ENCODE data around the gene OR8H2. TPM values are rescaled to one million over a fixed set of nuclear protein-coding genes. Genes with fewer than 3 reads are reported as not detected.
"Not testable (repeated sequence)": the region's sequence is repeated elsewhere in the genome, so short reads cannot be mapped to it uniquely, and the experiment has no call there.

Gene OR8H2, protein sequence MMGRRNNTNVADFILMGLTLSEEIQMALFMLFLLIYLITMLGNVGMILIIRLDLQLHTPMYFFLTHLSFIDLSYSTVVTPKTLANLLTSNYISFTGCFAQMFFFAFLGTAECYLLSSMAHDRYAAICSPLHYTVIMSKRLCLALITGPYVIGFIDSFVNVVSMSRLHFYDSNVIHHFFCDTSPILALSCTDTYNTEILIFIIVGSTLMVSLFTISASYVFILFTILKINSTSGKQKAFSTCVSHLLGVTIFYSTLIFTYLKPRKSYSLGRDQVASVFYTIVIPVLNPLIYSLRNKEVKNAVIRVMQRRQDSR
- total RNA-seq, result not detected

DNA sequence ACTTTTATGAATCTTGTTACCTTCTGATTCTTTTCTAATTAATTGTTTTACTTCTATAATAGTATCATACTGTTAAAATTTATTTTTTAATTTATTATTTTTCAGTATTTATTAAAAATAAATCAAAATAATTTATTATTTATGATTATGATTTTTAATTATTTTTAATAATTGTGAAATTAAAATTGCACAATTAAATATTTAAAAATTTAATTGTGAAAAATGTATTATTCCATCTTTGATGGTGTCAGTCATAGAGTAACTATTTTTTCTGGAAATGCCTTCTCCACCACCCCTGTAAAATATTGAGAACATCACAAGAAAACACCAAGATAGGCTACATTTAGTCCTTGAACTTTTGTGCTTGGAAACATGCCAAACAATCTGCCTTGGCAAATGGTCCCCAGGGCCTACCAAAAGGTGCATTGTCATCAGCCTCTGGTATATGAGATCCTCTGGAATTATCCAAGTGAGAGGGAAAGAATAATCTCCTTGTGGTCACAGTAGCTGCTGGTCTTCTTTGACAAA is at the start of gene OR8H2:
TSS of gene OR8H2 (plus strand) at position 478 of the 528 bp plus-strand sequence. CDS start 1,356 bp downstream, outside the sequence.
- TF ChIP-seq CTCF (IDR thresholded peaks at IDR 0.05) (no peak), POLR2A (IDR thresholded peaks at IDR 0.05) (no peak), EP300 (IDR thresholded peaks at IDR 0.05) (no peak), POLR2AphosphoS5 (IDR thresholded peaks at IDR 0.05) (no peak)
- Histone ChIP-seq H3K27ac (no peak within 1 kb of the TSS), H3K27me3 (no peaks in the 10 kb centered on the region), H3K4me1 (no peaks in the 10 kb centered on the region), H3K36me3 (no peaks in the 10 kb centered on the region), H3K4me3 (no peak within 1 kb of the TSS), H3K9me3 (no peaks in the 10 kb centered on the region)
- ATAC-seq, result no peak

DNA sequence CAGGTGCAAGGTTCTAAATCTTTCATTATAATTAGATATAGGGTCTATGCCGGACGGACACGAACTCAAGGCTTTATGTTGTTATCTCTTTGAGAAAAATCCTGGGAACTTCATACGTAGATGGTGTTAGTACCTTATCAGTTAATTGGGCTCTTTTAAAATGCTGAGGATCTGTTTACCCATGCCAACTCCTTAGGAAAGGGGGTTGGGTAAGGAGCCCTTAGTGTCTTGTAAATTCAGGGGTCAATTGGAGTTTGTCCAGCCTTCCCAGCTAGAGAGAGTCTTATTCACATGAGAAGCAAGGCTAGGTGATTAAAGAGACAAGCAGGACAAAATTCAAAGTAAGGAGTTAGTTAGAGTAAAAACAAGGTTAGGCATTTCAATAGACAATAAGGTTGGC is 47.1 kb upstream of the OR8H2 start:
- H3K4me1 ChIP-seq, H3K9me3 ChIP-seq, H3K27me3 ChIP-seq, H3K36me3 ChIP-seq, H3K27ac ChIP-seq, ATAC-seq, H3K4me3 ChIP-seq: not testable (repeated sequence)
- WGBS, 2 donors (ENCODE audit: low coverage in 1 of 2), result 40 to 47% methylated on average over 4 of the region's 4 CpGs

GRCh38 chr11:56057661-56058237 is 45.7 kb upstream of the OR8H2 start:
- not testable (repeated sequence) for H3K27ac ChIP-seq, H3K4me1 ChIP-seq, H3K4me3 ChIP-seq, H3K27me3 ChIP-seq, ATAC-seq, H3K36me3 ChIP-seq, H3K9me3 ChIP-seq
- WGBS, 2 donors (ENCODE audit: low coverage in 1 of 2), result 21 to 38% methylated on average over 6 to 7 of the region's 7 CpGs

GRCh38 chr11:56058260-56058780 is 45.2 kb upstream of the OR8H2 start:
- H3K36me3 ChIP-seq, H3K4me1 ChIP-seq, H3K27ac ChIP-seq, H3K9me3 ChIP-seq, H3K27me3 ChIP-seq, ATAC-seq, H3K4me3 ChIP-seq: not testable (repeated sequence)
- WGBS, 2 donors (ENCODE audit: low coverage in 1 of 2), result 82% methylated on average over 2 of the region's 7 CpGs; no CpG with 5 or more reads in 1 of the 2 donors

- Histone ChIP-seq H3K36me3 (no peaks in the 10 kb centered on the region), H3K9me3 (no peaks in the 10 kb centered on the region), H3K4me1 (no peaks in the 10 kb centered on the region), H3K27me3 (no peaks in the 10 kb centered on the region), H3K4me3 (no peak overlapping the region), H3K27ac (no peak overlapping the region)
- TF ChIP-seq POLR2A (IDR thresholded peaks at IDR 0.05), result no peak
- 56 to 58% methylated on average over 2 of the region's 2 CpGs for WGBS, 2 donors (ENCODE audit: low coverage in 1 of 2)
- no peak for ATAC-seq
Measured at GRCh38 chr11:56066980-56067379, 36.5 kb upstream of the OR8H2 start.

- Histone ChIP-seq H3K36me3 (no peaks in the 10 kb centered on the region), H3K27me3 (no peaks in the 10 kb centered on the region), H3K9me3 (no peaks in the 10 kb centered on the region), H3K4me3 (no peak overlapping the region), H3K4me1 (no peaks in the 10 kb centered on the region), H3K27ac (no peak overlapping the region)
- no peak for TF ChIP-seq POLR2AphosphoS5 (IDR thresholded peaks at IDR 0.05)
- no peak for TF ChIP-seq EP300 (IDR thresholded peaks at IDR 0.05)
- TF ChIP-seq POLR2A (IDR thresholded peaks at IDR 0.05), result no peak
- TF ChIP-seq CTCF (IDR thresholded peaks at IDR 0.05), result no peak
- 52 to 81% methylated on average over 3 of the region's 3 CpGs for WGBS, 2 donors (ENCODE audit: low coverage in 1 of 2)
- ATAC-seq, result no peak
Measured at GRCh38 chr11:56089697-56090096, 13.8 kb upstream of the OR8H2 start.

DNA sequence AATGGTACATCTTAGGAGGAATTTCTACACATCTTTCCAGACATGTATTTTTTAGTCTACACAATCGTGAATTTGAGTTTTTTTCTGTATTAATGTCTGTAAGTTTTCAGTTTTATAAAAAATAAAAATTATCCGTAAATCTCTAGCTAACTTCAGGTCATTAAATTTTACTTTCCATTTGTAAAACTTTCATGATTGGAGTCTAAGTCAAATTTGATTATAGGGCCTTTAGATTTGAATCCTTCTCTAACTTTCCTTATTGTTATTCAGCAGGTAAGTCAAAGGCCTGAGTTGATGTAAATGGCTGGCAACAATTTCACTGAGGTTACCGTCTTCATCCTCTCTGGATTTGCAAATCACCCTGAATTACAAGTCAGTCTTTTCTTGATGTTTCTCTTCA is 10.5 kb upstream of the OR8H2 start, which contains the start of gene OR8I2:
TSS of gene OR8I2 (plus strand) at position 301 of the 400 bp plus-strand sequence. CDS start at position 301, 0 bp downstream.
- no peaks in the 10 kb centered on the region for H3K4me1 ChIP-seq
- H3K4me3 ChIP-seq, result no peak within 1 kb of the TSS
- H3K27me3 ChIP-seq, result no peaks in the 10 kb centered on the region
- no peak for TF ChIP-seq EP300 (IDR thresholded peaks at IDR 0.05)
- H3K27ac ChIP-seq, result no peak within 1 kb of the TSS
- no peaks in the 10 kb centered on the region for H3K9me3 ChIP-seq
- no peak for ATAC-seq
- H3K36me3 ChIP-seq, result no peaks in the 10 kb centered on the region
- WGBS, 2 donors (ENCODE audit: low coverage in 1 of 2), result 52 to 70% methylated on average over 3 of the region's 3 CpGs

All from gastroesophageal sphincter (tissue), 4 donors.